Measurements from ENCODE around the gene CNDP2.
"Not testable (repeated sequence)": the region's sequence is repeated elsewhere in the genome, so short reads cannot be mapped to it uniquely, and the experiment has no call there.

The CNDP2 gene

GRCh38 chr18:74519320-74520095 lies 23.3 kb downstream of the CNDP2 start:
- DNase-seq, result no peak

GRCh38 chr18:74520096-74520833 lies 24.1 kb downstream of the CNDP2 start:
- DNase-seq, result no peak

GRCh38 chr18:74521068-74521725 lies 25.0 kb downstream of the CNDP2 start:
- no peak for DNase-seq

GRCh38 chr18:74522635-74523548 lies 26.7 kb downstream of the CNDP2 start:
- DNase-seq, result no peak

GRCh38 chr18:74524097-74524496 lies 27.9 kb downstream of the CNDP2 start:
- no peak for DNase-seq

GRCh38 chr18:74524915-74525314 lies 28.8 kb downstream of the CNDP2 start:
- DNase-seq, result not testable (repeated sequence)

GRCh38 chr18:74525741-74526140 lies 29.6 kb downstream of the CNDP2 start:
- no peak for DNase-seq

GRCh38 chr18:74526488-74526887 lies 30.3 kb downstream of the CNDP2 start:
- DNase-seq, result no peak

GRCh38 chr18:74528478-74528877 lies 32.3 kb downstream of the CNDP2 start:
- no peak for DNase-seq

- DNase-seq, result no peak
These were observed 32.8 kb downstream of the CNDP2 start for GRCh38 chr18:74528913-74529312.

- no peak for DNase-seq
These were observed 33.2 kb downstream of the CNDP2 start for GRCh38 chr18:74529378-74529777.

GRCh38 chr18:74529811-74530583 lies 33.8 kb downstream of the CNDP2 start:
- no peak for DNase-seq

GRCh38 chr18:74530584-74530862 lies 34.4 kb downstream of the CNDP2 start:
- no peak for DNase-seq

- no peak for DNase-seq
These were observed 34.9 kb downstream of the CNDP2 start for GRCh38 chr18:74531043-74531442.

- no peak for DNase-seq
These were observed 36.4 kb downstream of the CNDP2 start for GRCh38 chr18:74532511-74533025.

- no peak for DNase-seq
These were observed 37.5 kb downstream of the CNDP2 start for GRCh38 chr18:74533666-74534065.

GRCh38 chr18:74534150-74534969 lies 38.2 kb downstream of the CNDP2 start, which contains the start of gene CNDP1:
CNDP1 (plus strand) TSS chr18:74534500; CDS start chr18:74534668, 168 bp downstream.
- DNase-seq, result no peak

GRCh38 chr18:74534981-74535649 lies 39.0 kb downstream of the CNDP2 start:
- DNase-seq, result no peak

GRCh38 chr18:74539289-74539688 lies 43.1 kb downstream of the CNDP2 start:
- no peak for DNase-seq

All from CD4-positive, alpha-beta T cell treated with Interferon alpha-2 for 1 hour (primary cell).